RWPE1 (cell line): ENCODE measurements around the gene PARVG.

Source experiments
- CTCF ChIA-PET: fragments of 350-600 bp; sonication (Branson Sonifier 250); formaldehyde crosslinking; extraction: SDS; loops from one replicate; lab custom pipeline; 2021; lab: Yijun Ruan, JAX
- POLR2A ChIA-PET: fragments of 400-600 bp; formaldehyde crosslinking; extraction: SDS; loops from one replicate; lab custom pipeline; 2020; ENCODE audit warnings: antibody characterized with exemption; ENCODE audit not compliant: low non-redundant PET; lab: Yijun Ruan, JAX
- DNase-seq: peaks from one replicate; pipeline ENCODE4 v3.0.0; 2012; ENCODE audit warnings: low spot score
- H3K27ac ChIP-seq: fragments of 450-650 bp; 2 replicates; pipeline ENCODE4 v1.5.1; 2017
- TF ChIP-seq, protein P1 (sequence below): fragments of 450-650 bp; conservative IDR thresholded peaks from 2 replicates; pipeline ENCODE4 v1.5.1; 2017; ENCODE audit warnings: low read depth, mild to moderate bottlenecking

Gene PARVG

DNA sequence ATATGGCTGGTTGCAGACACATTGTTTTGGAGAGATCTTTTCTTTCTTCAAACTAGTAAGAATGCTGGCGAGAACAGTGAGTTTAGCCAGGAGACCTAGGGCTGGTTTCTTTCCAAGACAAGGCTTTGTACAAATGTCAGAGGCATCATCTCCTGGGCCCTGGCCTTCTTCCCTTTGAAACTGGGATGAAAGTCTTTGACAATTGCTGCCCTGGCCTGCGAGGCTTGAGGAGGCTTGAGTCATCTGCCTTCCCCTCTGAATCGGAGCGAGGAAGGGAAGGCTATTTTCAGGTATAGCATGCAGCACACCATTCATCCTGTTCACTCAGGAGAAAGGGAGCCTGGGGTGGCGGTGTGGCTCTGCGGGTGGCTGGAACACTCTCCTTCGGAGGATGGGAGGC, 21.5 kb upstream of the PARVG start:
- CTCF ChIA-PET: no interaction called here
- POLR2A ChIA-PET: no interaction called here
- H3K27ac ChIP-seq: no peak overlapping the region
- TF ChIP-seq, protein P1, sequence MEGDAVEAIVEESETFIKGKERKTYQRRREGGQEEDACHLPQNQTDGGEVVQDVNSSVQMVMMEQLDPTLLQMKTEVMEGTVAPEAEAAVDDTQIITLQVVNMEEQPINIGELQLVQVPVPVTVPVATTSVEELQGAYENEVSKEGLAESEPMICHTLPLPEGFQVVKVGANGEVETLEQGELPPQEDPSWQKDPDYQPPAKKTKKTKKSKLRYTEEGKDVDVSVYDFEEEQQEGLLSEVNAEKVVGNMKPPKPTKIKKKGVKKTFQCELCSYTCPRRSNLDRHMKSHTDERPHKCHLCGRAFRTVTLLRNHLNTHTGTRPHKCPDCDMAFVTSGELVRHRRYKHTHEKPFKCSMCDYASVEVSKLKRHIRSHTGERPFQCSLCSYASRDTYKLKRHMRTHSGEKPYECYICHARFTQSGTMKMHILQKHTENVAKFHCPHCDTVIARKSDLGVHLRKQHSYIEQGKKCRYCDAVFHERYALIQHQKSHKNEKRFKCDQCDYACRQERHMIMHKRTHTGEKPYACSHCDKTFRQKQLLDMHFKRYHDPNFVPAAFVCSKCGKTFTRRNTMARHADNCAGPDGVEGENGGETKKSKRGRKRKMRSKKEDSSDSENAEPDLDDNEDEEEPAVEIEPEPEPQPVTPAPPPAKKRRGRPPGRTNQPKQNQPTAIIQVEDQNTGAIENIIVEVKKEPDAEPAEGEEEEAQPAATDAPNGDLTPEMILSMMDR: no peak
- DNase-seq: no peak

DNA sequence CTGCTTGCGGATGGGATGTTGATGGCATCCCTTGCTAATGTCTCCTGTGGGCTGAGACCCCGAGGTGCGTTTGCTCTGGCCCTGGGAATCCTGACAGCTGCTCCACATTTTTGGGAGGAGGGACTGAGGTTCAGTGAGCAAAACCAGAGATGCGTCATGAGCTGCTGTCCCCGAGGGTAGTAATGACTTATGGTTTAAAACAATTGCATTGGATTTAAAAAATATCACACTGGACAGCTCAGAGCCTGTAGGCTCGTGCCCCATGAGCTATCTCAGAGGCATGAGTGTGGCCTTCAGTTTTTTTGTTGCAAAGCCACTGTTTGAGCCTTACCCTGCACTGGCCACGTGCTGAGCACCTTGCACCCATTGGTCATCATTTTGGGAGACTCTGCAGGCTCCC, 20.9 kb upstream of the PARVG start:
- no peak overlapping the region for H3K27ac ChIP-seq
- ChIA-PET CTCF (no interaction called here), POLR2A (no interaction called here)
- DNase-seq: no peak
- TF ChIP-seq, protein P1: no peak

DNA sequence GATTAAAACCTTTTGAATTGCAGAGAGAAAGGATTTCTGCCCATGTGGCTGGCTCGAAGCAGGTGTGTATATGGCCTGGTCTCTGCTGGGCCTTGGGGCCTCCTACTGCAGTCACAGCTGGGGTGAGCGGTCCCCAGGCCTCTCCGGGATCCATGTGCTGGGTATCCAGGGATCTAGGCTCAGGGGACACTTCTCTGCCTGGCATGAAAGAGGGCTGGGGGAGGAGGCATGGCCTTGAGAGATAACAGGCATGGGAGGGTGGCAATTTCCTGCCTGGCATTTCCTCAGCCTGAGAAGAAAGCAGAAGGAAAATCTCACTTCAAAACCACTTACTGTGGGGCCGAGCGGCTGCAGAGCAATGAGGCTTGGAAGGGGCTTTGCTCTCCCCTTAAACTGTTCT, 20.3 kb upstream of the PARVG start:
- DNase-seq: no peak
- TF ChIP-seq, protein P1: no peak
- ChIA-PET CTCF (no interaction called here), POLR2A (no interaction called here)
- no peak overlapping the region for H3K27ac ChIP-seq

DNA sequence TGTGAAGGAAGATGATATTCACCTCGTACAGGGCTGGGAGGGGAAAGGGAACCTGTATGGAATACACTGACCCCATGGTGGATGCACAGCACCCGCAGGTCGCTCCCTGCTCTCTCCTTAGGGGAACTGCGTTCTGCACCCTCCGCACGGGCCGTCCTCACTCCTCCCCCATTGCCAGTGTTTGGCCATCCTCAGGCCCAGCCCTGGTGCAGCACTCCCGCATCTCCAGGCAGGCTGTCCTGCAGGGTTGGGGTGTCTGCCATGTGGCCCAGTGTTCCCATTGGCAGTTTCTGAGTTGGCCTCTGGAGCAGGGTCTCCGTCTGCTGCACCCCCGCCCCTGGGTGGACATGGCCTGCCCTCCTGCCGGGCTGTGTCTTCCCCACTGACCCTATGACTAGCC, 19.1 kb upstream of the PARVG start:
- POLR2A ChIA-PET: no interaction called here
- CTCF ChIA-PET: no interaction called here
- no peak for DNase-seq
- no peak overlapping the region for H3K27ac ChIP-seq
- TF ChIP-seq, protein P1: no peak

DNA sequence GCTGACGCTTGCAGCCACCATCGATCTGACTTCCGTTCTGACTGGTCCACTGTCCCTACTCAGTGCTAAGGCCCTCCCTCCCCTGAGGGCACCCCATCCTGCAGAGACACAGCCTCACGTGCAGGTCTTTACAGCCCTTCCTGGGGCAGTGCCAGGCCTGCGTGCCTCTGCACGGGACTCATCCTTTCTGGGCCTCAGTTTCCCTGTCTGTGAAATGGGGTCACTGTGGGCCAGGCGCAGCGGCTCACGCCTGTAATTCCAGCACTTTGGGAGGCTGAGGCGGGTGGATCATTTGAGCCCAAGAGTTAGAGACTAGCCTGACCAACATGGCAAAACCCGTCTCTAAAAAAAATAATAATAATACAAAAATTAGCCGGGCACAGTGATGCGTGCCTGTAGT, 17.8 kb upstream of the PARVG start:
- ChIA-PET CTCF (no interaction called here), POLR2A (no interaction called here)
- TF ChIP-seq, protein P1: no peak
- no peak overlapping the region for H3K27ac ChIP-seq
- no peak for DNase-seq

DNA sequence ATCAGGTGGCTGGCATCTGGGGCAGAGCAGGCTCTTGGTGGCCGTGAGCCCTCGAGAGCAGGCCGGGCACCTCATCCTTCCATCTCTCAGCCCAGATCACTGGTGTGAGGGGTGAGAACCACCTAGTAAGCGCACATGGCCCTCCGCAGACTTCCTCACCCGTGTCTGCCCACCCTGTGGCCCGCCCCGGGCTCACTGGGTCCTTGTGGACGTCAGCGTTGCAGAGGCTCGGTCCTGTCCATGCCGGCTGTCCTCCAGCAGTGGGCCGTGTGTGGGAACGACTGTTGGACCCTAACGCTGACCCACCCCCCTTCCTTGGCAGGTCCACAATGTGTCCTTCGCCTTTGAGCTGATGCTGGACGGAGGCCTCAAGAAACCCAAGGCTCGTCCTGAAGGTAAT, 17.2 kb upstream of the PARVG start:
- TF ChIP-seq, protein P1: no peak
- DNase-seq: no peak
- H3K27ac ChIP-seq: no peak overlapping the region
- ChIA-PET CTCF (no interaction called here), POLR2A (no interaction called here)

DNA sequence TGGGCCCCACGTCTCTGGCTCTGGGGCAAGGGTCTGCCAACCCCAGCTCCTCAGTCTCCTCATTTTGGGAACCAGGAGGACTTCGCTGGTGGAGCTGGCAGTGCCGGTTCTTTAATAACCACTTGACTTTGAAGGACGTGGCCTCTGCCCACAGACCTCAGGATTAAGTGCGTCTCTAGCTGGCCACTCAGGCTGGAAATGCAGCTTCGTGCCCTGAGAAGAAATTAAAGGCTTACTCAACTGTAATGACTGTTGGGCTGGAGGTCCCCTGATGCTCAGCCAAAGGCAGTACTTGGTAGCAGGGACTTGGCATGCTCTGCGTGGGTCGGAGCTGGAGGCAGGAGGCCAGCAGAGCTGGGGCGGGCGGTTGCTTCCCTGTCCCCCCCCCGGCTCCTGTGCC, 16.7 kb upstream of the PARVG start:
- TF ChIP-seq, protein P1: no peak
- no peak overlapping the region for H3K27ac ChIP-seq
- ChIA-PET CTCF (no interaction called here), POLR2A (no interaction called here)
- DNase-seq: no peak
